ENCODE results near the gene PRRG3.
"Not testable (repeated sequence)": the region's sequence is repeated elsewhere in the genome, so short reads cannot be mapped to it uniquely, and the experiment has no call there.

Gene PRRG3

GRCh38 chrX:151694661-151695582 is at the start of gene PRRG3:
Gene PRRG3 (plus strand): TSS chrX:151695458. CDS start chrX:151698815, 3,357 bp downstream.
- no peak for DNase-seq

- DNase-seq = no peak
Observed at GRCh38 chrX:151675121-151675746, 20.0 kb upstream of the PRRG3 start.

- DNase-seq = no peak
Observed at GRCh38 chrX:151676196-151676595, 19.1 kb upstream of the PRRG3 start.

GRCh38 chrX:151679798-151680402 is 15.4 kb upstream of the PRRG3 start:
- no peak for DNase-seq

- no peak for DNase-seq
Observed at GRCh38 chrX:151680805-151681204, 14.5 kb upstream of the PRRG3 start.

- no peak for DNase-seq
Observed at GRCh38 chrX:151687635-151688034, 7.6 kb upstream of the PRRG3 start.

GRCh38 chrX:151688695-151689094 is 6.6 kb upstream of the PRRG3 start:
- no peak for DNase-seq

GRCh38 chrX:151692825-151693224 is 2.4 kb upstream of the PRRG3 start:
- no peak for DNase-seq

GRCh38 chrX:151694121-151694520 is 1.1 kb upstream of the PRRG3 start:
- DNase-seq = no peak

- DNase-seq = no peak
Observed at GRCh38 chrX:151695583-151696340, 504 bp downstream of the PRRG3 start.

- DNase-seq = not testable (repeated sequence)
Observed at GRCh38 chrX:151697082-151697481, 1.8 kb downstream of the PRRG3 start.

GRCh38 chrX:151697522-151697921 is 2.3 kb downstream of the PRRG3 start:
- DNase-seq = peak; percentile 39

GRCh38 chrX:151698485-151698884 is 3.2 kb downstream of the PRRG3 start:
- no peak for DNase-seq

- DNase-seq = no peak
Observed at GRCh38 chrX:151699746-151700145, 4.5 kb downstream of the PRRG3 start.

- no peak for DNase-seq
Observed at GRCh38 chrX:151700581-151700980, 5.3 kb downstream of the PRRG3 start.

- no peak for DNase-seq
Observed at GRCh38 chrX:151701071-151701470, 5.8 kb downstream of the PRRG3 start.

- DNase-seq = no peak
Observed at GRCh38 chrX:151701531-151701930, 6.3 kb downstream of the PRRG3 start.

GRCh38 chrX:151702026-151702714 is 6.9 kb downstream of the PRRG3 start:
- no peak for DNase-seq

GRCh38 chrX:151702741-151703340 is 7.6 kb downstream of the PRRG3 start:
- DNase-seq = no peak

- no peak for DNase-seq
Observed at GRCh38 chrX:151703487-151703886, 8.2 kb downstream of the PRRG3 start.

- no peak for DNase-seq
Observed at GRCh38 chrX:151704041-151704663, 8.9 kb downstream of the PRRG3 start.

All from amniotic stem cell (primary cell).